Measurements from ENCODE around the gene ROR1.

DNA sequence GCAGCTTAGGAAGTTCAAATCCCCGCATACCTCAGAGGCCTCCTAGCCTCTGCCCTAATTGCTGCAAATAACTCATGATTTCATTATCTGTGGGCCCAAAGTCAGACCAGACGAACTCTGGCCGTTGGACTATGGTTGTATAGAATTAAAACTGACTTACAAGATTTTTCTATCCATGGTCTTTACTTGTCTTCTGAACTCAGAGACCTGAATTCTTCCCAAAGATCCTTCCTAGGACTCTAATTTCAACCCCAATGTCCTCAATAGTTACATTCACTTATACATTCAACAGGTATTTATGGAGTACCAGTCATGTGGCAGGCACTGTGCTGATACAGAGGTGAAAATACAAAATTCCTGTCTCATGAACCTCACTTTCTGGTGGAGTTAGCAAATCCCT lies 247.2 kb downstream of the ROR1 start:
- TF ChIP-seq MAX (IDR thresholded peaks at IDR 0.05) (no peak), CTCF (IDR thresholded peaks at IDR 0.05 in 2 of 3, conservative IDR thresholded peaks at IDR 0.05 in 1 of 3; ENCODE audit: borderline replicate concordance in 1 of 3, insufficient read depth in 1 of 3, low read depth in 2 of 3, low read length in 2 of 3) (no peak), SIN3A (IDR thresholded peaks at IDR 0.05; ENCODE audit: low read depth) (no peak), SRF (IDR thresholded peaks at IDR 0.05; ENCODE audit: low read depth) (no peak), POLR2A (IDR thresholded peaks at IDR 0.05; ENCODE audit: borderline replicate concordance, extremely low read depth, insufficient read depth, insufficient read length) (no peak), POLR2AphosphoS5 (IDR thresholded peaks at IDR 0.05; ENCODE audit: low read depth, low read length) (no peak)

Data from HCT116 (cell line).